HG02610 (cell line): ENCODE data around the gene SLC44A2.

ENCODE experiments used
- ATAC-seq: cut with Tn5 transposase; IDR thresholded peaks from one replicate; pipeline ENCODE4 v1.9.1; 2021; ENCODE audit warnings: mild to moderate bottlenecking, moderate library complexity; ENCODE audit not compliant: unreplicated experiment

SLC44A2 gene

DNA sequence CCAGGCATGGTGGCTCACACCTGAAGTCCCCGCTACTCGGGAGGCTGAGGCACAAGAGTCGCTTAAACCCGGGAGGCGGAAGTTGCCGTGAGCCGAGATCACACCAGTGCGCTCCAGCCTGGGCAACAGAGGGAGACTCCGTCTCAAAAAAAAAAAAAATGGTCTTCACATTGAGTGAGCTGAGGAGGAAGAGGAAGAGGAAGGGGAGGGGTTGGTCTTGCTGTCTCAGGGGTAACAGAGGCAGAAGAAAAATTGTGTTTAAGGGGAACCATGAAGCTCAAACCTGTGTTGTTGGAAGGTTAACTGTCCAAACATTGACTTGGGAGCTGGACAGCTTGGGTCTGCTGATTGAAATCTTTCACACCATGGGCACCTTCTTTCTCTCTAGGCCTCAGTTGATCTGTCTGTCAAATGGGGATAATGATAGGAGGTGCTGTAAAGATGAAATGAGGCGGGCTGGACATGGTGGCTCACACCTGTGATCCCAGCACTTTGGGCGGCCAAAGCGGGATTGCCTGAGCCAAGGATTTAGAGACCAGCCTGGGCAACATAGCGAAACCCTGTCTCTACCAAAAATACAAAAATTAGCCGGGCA lies 9.8 kb upstream of the SLC44A2 start:
- no peak for ATAC-seq

DNA sequence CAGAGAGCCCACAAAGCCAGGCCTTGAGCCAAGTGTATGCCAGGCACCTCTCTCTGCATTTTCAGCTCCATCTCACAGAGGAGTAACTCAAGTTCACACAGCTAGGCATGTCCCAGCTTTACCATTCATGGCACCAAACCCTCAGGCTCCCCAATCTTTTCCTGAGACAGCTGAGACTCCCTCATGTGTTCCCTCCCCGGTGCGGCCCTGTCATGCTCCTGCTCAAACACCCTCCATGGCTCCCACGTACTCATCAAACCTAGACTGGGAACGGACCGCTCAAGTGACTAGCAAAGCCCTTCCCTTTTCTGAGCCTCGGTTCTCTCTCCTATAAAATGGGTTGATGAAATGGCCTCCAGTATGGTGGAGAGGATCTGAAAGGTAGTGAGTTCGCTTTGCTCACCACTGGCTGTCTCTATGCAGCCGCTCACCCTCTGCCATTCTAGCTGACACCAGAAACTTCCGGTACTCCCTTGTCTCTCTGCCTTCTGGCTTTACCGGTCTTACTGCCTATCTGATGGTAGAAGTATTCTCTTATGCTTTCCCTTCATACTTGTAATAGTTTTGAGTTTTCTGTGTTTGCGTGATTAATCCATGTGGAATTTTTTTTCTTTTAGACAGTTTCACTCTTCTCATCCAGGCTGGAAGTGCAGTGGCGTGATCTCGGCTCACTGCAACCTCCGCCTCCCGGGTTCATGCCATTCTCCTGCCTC lies 7.8 kb upstream of the SLC44A2 start:
- ATAC-seq: no peak

DNA sequence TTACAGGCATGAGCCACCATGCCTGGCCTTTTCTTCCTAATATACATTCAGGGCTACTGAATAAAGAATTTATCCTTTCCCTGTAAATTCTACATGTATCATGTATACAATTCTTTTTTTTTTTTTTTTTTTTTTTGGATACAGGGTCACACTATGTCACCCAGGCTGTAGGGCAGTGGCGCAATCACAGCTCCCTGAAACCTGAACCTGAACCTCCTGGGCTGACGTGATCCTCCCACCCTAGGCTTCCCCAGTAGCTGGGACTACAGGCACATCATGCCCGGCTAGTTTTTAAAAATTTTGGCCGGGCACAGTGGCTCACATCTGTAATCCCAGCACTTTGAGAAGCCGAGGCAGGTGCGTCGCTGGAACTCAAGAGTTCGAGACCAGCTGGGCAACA lies 6.5 kb upstream of the SLC44A2 start:
- ATAC-seq: no peak

DNA sequence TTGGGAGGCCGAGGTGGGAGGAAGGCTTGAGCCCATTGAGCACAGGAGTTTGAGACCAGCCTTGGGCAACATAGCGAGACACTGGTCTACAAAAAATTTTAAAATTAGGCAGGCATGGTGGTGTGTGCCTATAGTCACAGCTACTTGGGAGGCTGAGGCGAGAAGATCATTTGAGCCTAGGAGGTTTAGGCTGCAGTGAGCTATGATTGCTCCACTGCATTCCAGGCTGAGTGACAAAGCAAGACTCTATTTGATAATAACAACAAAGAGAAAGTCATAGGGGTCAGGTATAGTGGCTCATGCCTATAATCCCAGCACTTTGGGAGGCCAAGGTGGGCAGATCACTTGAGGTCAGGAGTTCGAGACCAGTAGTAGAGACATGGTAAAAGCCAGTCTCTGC lies 4.6 kb upstream of the SLC44A2 start:
- no peak for ATAC-seq

DNA sequence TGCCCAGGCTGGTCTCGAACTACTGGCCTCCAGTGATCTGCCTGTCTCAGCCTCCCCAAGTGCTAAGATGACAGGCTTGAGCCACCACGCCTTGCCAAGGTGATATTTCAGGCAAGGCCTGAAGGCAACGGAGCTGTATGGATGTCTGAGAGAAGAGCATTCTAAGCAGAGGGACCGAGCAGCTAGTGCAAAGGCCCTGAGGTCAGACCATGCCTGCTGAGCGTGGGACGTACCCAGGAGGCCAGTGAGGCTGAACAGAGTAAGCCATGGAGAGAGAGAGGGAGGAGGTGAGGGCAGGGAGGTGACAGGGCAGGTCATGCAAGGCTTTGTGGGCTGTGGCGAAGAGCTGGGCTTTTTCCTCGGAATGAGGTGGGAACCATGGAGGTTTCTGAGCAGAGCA lies 3.4 kb upstream of the SLC44A2 start:
- ATAC-seq: no peak

DNA sequence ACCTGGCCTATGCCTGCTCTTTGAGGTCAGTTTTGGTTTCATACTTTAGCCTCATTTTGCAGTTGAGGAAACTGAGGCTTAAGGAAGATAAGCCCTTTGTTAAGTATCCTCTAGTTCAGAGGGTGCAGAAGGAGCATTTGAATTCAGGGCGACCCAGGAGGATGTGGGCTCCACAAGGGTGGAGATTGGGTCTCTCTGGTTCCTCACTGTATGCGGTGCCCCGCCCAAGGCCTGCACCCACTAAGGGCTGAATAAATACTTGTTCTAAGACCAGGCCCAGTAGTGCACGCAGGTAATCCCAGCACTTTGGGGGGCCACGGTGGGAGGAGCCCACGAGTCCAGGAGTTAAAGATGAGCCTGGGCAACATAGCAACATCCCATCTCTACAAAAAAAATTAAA lies 768 bp upstream of the SLC44A2 start:
- no peak for ATAC-seq

DNA sequence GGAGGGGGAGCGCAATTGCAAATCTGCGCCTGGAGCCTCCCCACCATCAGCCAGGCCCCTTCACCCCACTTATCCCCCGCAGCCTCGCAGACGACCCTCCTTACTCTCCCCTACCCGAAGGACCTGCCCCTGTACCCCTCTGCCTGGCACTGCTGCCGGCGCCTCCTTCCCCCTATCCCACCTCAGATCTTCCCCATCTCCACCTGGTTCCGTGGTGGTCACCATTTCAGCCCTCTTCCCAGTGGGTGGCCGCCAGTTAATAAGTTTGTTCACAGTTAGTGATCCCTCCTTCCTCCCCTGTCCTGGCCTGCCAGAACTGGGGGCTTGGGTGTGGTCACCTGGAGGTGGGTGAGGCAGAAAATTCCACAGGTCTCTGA lies 397 bp downstream of the SLC44A2 start:
- no peak for ATAC-seq

DNA sequence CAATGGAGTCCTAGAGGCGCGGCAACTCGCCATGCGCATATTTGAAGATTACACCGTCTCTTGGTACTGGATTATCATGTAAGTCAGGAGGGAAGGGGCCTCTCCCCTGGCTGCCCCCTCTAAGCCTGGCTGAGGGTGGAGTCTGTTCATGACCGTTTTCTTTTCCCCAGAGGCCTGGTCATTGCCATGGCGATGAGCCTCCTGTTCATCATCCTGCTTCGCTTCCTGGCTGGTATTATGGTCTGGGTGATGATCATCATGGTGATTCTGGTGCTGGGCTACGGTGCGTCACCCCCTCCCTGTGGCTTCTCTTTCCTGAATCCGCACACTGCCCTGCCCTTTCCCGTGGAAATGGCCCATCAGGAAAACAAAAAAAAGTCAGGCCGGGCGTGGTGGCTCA lies 6.5 kb downstream of the SLC44A2 start:
- ATAC-seq: no peak

DNA sequence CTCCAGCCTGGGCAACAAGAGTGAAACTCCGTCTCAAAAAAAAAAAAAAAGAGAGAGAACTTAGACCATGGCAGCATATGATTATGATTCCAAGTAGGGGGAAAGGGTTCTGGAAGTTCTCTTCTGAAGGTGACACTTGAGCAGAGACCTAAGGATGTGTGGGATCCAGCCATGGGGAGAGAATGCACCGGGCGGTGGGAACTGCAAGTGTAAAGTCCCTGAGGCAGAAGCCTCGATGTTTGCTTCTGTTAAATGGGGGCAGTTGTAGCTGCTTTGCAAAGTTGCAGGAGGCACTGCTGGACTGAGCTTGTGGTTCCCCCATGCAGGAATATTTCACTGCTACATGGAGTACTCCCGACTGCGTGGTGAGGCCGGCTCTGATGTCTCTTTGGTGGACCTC lies 9.1 kb downstream of the SLC44A2 start:
- ATAC-seq: no peak

DNA sequence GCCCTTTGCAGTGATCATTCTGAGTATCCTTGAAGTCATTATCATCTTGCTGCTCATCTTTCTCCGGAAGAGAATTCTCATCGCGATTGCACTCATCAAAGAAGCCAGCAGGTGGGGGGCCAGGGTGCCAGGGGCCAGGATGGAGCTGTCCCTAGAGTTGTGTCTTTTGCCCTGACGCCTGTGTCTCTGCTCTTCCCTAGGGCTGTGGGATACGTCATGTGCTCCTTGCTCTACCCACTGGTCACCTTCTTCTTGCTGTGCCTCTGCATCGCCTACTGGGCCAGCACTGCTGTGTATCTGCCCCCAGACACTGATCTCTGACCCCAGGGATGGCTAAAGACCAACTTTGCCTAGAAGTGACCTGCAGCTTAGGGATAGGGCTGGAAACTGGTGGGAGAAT lies 9.6 kb downstream of the SLC44A2 start:
- ATAC-seq: no peak

DNA sequence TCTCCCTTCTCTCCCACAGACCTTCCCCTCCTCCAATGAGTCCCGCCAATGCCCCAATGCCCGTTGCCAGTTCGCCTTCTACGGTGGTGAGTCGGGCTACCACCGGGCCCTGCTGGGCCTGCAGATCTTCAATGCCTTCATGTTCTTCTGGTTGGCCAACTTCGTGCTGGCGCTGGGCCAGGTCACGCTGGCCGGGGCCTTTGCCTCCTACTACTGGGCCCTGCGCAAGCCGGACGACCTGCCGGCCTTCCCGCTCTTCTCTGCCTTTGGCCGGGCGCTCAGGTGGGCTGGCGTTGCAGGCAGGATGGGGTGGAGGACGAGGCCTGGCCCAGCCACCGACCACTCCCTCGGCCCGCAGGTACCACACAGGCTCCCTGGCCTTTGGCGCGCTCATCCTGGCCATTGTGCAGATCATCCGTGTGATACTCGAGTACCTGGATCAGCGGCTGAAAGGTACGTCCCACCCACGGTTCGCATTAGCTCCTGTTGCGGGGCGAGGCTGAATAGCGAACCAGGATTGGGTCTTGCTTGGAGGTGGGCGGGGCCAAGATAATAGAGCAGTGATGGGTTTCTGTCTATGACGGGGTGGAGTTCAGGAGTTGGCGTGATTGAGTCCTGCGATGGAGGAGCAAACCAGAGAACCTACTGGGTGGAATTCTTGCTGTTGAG lies 11.1 kb downstream of the SLC44A2 start:
- no peak for ATAC-seq

DNA sequence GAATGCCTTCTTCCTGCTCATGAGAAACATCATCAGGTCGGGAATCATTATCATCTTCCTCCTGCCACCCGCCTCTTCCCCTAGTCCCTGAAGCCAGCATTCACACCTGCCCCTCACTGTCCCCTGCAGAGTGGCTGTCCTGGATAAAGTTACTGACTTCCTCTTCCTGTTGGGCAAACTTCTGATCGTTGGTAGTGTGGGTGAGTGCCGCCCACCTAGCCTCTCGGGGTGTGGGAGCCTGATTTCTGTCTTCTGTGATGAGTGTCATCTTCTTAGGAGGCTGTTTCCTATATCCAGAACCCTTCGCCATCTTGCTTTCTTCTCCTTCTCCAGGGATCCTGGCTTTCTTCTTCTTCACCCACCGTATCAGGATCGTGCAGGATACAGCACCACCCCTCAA lies 12.5 kb downstream of the SLC44A2 start:
- ATAC-seq: no peak

DNA sequence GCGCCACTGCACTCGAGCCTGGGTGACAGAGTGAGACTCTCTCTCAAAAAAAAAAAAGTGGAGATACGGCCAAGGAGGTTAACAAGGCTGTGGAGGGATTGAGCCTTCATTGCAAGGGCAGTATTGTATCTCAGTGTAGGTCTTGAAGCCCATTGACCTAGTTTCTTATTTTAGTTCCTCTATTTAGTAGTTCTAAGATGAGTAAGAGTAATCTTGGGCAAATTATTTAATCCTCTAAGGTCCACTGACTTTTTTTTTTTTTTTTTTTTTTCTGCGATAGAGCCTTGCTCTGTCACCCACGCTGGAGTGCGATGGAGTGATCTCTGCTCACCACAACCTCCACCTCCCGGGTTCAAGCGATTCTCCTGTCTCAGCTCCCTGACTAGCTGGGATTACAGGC lies 14.5 kb downstream of the SLC44A2 start:
- no peak for ATAC-seq

DNA sequence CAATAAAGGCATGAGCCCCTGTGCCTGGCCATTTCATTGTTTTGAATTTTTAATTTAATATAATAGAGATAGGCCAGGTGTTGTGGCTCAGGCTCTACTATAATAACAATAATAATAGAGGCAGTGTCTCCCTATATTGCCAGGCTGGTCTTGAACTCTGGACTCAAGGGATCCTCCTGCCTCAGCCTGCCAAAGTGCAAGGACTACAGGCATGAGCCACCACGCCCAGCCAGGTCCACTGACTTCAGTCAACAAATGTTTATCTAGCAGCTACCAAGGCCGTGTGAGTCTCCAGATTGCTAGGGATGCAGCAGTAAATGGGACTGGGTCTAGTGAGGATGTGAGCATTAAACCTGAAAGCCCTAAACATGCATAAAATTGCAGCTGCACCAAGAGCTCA lies 15.0 kb downstream of the SLC44A2 start:
- ATAC-seq: no peak

DNA sequence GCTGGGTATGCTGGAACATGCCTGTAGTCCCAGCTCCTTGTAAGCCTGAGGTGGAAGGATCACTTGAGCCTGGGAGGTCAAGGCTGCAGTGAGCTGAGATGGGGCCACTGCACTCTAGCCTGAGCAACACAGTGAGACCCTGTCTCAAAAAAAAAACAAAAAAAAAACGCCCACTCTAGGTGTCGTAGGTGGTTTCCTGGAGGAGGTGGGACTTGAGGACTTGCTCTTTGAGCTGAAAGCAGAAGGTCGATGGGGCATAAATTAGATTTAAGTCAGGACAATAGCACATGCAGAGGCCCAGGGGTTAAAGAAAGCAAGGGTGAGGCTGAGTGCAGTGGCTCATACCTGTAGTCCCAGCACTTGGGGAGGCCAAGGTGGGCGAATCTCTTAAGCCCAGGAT lies 15.9 kb downstream of the SLC44A2 start:
- no peak for ATAC-seq

DNA sequence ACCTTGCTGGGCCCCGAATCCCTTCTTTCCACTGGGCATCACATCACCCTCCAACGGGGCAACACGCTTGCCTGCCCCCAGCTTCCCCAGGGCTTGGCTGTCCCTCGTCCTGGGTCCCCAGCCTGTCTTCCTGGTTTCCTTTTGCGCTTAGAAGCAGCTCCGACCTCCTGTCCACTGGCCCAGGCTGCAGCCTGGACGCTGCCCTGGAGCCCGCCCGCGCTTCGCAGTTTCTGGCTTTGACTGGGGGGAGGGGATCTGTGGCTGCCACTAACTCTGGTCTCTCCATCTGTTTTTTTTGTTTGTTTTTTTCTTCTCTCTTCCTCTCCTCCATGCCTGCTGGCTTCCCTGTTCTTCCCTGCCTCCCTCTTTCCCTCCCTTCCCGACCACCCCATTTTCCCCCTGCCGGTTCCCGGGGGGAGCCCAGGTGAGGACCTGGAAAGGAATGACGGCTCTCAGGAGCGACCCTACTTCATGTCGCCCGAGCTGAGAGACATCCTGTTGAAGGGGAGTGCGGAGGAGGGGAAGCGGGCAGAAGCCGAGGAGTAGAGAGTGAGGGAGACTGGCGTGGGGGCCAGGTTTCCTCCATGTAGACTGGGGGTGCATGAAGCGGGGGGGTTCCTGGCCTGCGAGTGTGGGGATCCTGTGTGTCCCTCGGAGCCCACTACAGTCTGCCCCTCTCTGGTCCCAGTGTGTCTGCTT lies 17.3 kb downstream of the SLC44A2 start:
- ATAC-seq: no peak

DNA sequence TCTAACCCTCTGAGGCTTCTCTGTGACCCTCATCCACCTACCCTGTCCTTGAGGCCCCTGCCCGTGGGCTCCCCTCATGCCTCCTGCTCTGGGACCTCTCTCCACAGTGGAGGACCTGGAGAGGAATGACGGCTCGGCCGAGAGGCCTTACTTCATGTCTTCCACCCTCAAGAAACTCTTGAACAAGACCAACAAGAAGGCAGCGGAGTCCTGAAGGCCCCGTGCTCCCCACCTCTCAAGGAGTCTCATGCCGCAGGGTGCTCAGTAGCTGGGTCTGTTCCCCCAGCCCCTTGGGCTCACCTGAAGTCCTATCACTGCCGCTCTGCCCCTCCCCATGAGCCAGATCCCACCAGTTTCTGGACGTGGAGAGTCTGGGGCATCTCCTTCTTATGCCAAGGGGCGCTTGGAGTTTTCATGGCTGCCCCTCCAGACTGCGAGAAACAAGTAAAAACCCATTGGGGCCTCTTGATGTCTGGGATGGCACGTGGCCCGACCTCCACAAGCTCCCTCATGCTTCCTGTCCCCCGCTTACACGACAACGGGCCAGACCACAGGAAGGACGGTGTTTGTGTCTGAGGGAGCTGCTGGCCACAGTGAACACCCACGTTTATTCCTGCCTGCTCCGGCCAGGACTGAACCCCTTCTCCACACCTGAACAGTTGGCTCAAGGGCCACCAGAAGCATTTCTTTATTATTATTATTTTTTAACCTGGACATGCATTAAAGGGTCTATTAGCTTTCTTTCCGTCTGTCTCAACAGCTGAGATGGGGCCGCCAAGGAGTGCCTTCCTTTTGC lies 18.0 kb downstream of the SLC44A2 start:
- no peak for ATAC-seq

DNA sequence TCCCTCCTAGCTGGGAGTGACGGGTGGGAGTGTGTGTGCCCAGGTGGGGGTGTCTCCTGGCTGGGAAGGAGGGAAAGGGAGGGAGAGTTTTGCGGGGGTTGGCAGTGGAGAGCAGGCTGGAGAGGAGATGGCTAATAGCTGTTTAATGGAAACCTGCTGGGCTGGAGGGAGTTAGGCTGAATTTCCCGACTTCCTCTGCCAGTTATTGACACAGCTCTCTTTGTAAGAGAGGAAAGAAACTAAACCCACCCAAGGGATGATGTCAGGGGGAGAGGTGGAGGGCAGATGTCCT lies 18.6 kb downstream of the SLC44A2 start:
- ATAC-seq: no peak

DNA sequence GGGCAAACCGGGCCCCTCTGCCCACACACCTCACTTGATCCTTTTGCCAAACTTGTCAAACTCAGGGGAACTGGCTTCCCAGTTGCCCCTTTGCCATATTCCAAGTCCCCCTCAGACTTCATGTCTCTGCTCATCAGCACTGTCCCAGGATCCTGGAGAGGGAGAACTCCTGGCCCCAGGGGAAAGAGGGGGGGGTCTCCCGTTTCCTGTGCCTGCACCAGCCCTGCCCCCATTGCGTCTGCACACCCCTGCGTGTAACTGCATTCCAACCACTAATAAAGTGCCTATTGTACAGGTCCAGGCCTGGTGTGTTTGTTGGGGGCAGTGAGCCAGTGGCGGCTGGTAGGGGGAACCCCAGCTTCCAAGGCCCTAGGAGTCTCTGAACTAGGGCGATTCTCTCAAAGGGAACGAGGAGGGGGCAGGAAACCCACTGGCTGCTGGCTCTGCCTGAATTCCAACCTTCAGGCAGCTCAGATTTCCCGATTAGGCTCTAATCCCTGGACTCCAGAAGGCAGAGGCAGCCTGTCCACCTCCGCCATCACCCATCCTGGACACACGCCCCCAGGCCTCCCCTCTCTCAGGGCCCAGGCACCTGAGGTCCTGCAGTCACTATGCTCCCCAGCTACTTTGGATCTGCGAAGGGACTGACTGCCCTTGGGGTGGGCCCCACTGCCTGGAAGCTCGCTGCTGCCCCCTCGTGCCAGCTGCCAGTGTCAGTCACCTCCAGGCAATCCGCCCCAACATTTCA lies 19.1 kb downstream of the SLC44A2 start:
- no peak for ATAC-seq

DNA sequence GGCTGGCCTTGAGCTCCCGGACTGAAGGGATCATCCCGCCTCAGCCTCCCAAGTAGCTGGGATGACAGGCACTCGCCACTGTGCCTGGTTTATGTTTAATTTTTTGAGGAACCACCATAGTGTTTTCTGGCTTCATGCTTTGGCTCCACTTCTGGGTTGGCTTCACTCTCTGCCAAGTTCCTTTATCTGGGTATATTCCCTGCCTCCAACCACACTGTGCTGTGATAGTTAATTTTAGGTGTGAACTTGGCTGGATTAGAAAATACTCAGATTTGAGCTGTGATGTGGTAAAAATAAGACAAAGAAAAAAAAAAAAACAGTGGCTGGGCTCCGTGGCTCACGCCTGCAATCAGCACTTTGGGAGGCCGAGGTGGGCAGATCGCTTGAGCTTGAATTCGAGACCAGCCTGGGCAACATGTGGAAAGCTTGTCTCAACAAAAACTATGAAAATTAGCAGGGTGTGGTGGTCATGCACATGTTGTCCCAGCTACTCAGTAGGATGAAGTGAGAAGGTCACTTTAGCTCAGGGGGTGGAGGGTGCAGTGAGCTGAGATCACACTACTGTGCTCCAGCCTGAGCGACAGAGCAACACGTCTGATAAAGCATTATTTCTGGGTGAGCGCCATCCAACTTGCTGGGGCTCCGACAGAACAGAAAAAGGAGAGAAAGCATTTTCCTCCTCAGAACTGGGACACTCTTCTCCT lies 21.3 kb downstream of the SLC44A2 start:
- no peak for ATAC-seq
